HEK293T (cell line): Measurements from ENCODE around the gene WDR87.

Source experiments
- ARNT ChIP-seq: fragments of 450-650 bp; IDR thresholded peaks from 2 replicates; pipeline ENCODE4 v1.6.1; 2017; ENCODE audit warnings: mild to moderate bottlenecking
- BHLHE40 ChIP-seq: fragments of 450-650 bp; IDR thresholded peaks from 2 replicates; pipeline ENCODE4 v1.6.1; 2016; ENCODE audit warnings: mild to moderate bottlenecking, moderate library complexity, borderline replicate concordance
- FOXA1 ChIP-seq: fragments of 450-650 bp; IDR thresholded peaks from 2 replicates; pipeline ENCODE4 v1.6.1; 2016; ENCODE audit warnings: mild to moderate bottlenecking
- FOXM1 ChIP-seq: fragments of 450-650 bp; IDR thresholded peaks from 2 replicates; pipeline ENCODE4 v1.6.1; 2017; ENCODE audit warnings: mild to moderate bottlenecking, borderline replicate concordance
- HDGF ChIP-seq: fragments of 450-650 bp; IDR thresholded peaks from 2 replicates; pipeline ENCODE4 v1.6.1; 2017; ENCODE audit warnings: antibody characterized with exemption, borderline replicate concordance
- LEF1 ChIP-seq: fragments of 450-650 bp; IDR thresholded peaks from 2 replicates; pipeline ENCODE4 v1.6.1; 2017; ENCODE audit warnings: mild to moderate bottlenecking, borderline replicate concordance
- SP1 ChIP-seq: fragments of 450-650 bp; IDR thresholded peaks from 2 replicates; pipeline ENCODE4 v1.6.1; 2017
- TF ChIP-seq, protein P1 (sequence below): fragments of 450-650 bp; IDR thresholded peaks from 2 replicates; pipeline ENCODE4 v1.6.1; 2016

DNA sequence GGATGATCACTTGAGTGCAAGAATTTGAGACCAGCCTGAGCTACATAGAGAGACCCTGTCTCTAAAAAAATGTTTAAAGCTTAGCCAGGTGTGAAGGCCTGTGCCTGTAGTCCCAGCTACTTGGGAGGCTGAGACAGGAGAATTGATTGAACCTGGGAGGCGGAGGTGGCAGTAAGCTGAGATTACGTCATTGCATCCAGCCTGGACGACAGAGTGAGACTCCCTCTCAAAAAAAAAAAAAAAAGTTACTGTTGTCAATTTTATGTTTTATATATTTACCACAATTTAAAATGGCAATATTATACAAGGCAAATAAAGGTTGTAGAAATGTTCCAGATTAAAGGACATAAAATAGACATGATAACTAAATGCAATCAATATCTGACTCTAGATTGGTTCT lies 29.2 kb downstream of the WDR87 start:
- TF ChIP-seq BHLHE40 (no peak), LEF1 (no peak), FOXA1 (no peak), SP1 (no peak), HDGF (no peak), ARNT (no peak), FOXM1 (no peak)
- TF ChIP-seq, protein P1, sequence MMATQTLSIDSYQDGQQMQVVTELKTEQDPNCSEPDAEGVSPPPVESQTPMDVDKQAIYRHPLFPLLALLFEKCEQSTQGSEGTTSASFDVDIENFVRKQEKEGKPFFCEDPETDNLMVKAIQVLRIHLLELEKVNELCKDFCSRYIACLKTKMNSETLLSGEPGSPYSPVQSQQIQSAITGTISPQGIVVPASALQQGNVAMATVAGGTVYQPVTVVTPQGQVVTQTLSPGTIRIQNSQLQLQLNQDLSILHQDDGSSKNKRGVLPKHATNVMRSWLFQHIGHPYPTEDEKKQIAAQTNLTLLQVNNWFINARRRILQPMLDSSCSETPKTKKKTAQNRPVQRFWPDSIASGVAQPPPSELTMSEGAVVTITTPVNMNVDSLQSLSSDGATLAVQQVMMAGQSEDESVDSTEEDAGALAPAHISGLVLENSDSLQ = no peak
